ENCODE results near the gene FBN1.

Gene FBN1

DNA sequence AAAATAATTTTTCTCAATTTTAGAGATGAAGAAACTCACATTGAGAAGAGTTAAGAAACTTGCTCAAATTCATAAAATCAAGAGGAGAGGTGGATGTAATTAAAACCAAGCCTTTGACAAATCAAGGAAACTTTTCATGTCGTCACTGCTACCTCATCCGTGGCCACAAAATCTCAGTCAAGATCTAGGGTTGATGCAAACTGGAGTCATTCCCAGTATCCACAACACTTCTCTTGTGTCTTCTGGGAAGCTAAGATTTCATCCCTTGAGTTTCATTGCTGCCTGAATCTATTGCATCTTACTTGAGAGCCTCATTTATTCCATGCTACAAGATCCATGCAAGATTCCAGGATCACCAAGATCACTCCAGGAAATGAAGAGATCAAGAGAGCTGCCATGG, 5.4 kb upstream of the FBN1 start:
- no peak for DNase-seq

DNA sequence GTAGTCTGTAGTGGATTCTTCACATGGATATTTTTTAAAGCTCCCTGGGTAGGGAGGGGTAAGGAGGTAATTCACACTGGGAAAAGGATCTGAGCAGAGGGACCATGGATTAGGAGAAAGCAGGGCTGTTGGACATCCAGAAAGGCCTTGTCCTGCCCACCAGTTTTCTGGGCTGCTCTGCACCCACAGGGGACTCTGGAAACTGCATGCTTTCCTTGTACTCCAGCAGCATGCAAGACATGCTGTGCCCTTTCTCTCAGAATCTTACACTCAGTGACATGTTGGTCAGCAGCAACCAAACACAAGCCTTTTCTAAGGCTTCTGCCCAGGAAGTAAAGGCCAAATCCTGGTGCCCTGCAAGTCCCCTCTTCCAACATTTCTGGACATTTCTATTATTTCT, 2.5 kb upstream of the FBN1 start:
- peak; percentile 11 for DNase-seq

DNA sequence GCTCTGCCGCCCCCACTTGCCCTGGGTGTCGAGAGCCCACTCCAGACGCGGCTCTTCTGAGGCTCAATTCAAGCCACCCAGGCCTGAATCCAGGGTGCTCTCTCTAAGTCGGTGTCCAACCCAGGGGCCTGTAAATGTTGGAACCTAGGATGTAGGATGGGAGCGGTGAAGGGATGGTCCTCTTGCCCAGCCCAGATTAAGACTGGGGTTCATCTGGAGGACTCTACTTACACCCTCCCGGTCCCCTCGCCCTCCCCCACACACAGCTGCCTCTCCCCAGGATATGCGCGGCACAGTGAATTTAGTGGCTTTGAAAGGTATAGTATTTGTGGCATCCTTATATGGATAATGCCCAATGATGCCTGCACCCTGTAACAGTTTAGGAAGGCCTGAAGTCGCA, 822 bp upstream of the FBN1 start:
- DNase-seq: no peak

DNA sequence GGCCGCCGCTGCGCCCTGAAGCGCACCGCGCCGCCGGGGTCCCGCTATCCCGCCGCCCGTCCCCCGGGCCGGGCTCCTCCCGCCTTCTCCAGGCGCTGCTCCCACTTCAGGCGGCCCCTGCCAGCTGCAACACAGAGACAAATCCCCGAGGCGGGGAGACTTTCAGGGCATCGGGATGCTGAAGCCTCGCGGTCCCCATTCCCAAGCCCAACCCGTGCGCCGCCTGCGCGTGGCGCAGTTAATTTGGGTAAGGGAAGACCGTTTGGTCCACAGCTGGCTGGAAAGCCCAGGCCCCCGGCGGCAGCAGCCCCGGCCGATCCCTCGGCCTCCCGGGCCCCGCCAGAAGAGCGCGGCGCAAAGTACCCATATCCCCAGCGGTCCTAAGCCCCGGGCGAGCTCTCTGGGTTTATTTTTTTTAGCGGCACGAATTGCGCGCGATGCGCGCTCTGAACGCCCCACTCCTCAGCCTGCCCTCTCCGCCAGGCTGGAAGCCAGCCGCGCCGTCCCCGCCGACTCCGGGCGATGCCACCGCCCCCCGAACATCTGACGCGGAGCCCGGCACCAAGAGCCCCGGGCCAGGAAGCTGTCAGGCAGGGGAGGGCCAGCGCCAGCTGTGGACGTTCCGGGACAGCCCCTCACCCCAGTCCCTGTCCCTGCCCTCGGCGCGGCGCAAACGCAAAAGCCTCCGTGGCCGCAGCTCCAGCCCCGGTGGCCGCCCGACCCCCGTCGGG, 517 bp downstream of the FBN1 start:
- DNase-seq: peak; percentile 61

- DNase-seq: no peak
These were observed 1.1 kb downstream of the FBN1 start for GRCh38 chr15:48644467-48644826.

DNA sequence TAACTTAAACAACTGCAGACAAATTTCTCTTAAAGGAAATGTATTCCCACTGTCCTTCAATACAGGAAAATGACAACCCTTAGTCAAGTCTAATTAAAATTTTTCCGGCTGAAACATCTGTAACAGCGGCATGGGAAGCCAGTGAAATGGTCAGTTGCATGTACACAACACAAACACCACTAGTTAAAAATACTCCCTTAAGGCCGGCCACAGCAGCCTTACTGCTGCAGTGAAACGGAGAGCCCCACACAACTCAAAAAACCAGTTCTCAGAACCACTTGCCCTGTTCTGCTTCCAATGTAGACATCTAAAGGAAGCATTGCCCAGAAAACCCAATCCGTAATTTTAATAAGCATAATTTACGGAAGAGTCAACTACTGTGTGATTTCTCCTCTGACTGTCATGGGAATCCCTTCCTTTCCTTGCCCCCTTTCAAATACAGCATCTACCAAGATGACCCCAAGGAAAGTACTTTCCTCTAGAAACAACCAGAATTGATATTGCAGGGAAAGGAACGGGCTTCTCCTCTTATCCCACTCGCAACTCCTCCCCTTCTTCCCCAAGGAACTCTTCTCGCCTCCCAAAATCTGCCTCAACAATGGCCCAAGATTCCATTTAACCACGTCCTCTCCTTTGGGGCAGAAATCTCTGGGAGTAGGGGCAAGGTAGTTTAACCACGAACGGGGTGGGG, 1.6 kb downstream of the FBN1 start:
- DNase-seq: no peak

- no peak for DNase-seq
These were observed 2.3 kb downstream of the FBN1 start for GRCh38 chr15:48643206-48643605.

DNA sequence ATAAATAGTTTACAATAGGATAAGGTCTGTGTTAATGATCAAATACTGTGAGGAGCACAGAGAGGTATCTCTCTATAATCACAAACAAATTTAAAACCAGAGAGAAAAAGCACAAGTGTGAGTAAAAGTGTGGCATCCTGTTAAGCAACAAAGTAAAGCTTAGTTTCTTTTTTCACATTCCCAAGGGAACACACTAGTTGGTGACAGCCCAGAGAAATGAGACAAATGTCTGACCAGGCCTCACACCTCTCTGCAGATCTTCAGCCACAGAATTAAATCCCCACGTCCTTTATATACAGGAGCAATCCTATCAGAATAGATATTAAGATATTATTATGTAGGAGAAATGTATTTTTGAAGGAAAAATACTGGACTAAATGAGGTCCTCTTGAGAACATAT, 2.7 kb downstream of the FBN1 start:
- no peak for DNase-seq

DNA sequence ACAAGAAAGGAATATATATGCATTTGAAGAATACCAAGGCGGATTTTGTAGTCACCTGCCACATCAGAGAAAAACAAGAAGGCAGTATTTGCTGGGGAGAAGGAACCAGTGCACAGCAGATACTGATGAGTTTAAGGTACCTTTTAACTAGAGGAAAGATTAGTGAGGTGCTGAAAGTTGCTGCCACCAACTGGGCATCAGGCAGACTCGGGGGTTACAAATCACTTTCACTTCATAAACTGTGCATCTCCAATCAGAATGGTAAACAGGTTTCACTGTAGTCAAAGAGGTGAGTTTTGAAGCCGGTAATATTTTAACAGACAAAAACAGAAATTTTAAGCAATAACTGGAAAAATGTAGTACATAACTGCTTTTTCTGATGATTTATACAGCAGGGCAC, 4.1 kb downstream of the FBN1 start:
- peak; percentile 26 for DNase-seq

- no peak for DNase-seq
These were observed 6.5 kb downstream of the FBN1 start for GRCh38 chr15:48638963-48639362.

DNA sequence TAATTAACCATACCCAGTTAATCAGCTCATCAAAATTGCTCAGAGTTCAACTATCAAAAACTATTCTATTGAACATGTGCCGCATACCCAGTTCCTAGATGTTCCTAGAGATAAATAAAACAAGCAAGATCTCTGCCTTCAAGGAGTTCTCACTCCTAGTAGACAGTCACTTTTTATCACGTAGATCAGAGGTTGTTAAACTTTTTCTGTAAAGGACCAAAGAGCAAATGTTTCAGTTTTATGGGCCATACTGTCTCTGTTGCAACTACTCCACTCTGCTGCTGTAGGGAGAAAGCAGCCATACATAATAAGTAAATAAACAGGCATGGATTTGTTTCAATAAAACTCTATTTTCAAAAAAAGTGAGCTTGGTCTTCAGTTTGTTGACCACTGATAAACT, 7.9 kb downstream of the FBN1 start:
- no peak for DNase-seq

- no peak for DNase-seq
These were observed 9.0 kb downstream of the FBN1 start for GRCh38 chr15:48636511-48636910.

GRCh38 chr15:48634893-48635292, 10.6 kb downstream of the FBN1 start:
- no peak for DNase-seq

DNA sequence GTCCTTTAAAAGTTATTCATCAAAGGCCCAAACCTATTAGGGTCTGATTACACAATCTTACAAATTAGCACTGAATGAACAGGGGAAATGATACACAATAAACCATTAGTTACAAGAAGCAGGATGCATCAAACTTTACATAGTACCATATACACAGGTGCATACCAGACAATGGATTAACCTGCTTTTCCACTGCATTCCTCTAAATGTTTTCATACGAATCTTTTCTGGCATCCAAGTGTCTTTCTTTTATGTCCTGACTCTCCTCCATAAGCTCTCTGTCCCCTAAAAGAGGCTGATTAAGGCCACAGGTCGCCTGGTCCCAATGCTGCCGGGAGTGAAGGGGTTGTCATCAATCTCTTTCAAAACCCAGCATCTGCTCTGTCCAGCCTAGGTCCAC, 11.4 kb downstream of the FBN1 start:
- no peak for DNase-seq

DNA sequence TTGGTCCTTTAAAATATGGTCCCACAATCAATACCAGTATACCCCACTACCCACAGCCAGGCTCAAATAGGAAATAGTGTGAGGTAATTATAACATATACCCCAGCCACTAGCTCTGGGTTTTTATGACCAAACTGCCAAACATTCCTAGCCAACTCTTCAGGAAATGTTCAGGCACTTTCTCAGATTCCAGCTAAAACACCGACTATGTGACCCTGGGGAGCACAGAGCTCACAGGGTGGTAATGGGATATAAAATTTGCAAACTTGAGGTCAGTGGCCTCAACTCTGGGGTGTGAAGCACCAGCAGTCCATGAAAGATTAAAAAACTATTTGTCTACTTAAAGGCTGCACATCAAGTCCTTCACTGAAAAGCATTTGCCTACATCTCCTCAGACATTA, 12.9 kb downstream of the FBN1 start:
- no peak for DNase-seq

- peak; percentile 73 for DNase-seq
These were observed 14.2 kb downstream of the FBN1 start for GRCh38 chr15:48631176-48631770.

- DNase-seq: no peak
These were observed 15.3 kb downstream of the FBN1 start for GRCh38 chr15:48630245-48630644.

GRCh38 chr15:48628832-48629231, 16.7 kb downstream of the FBN1 start:
- no peak for DNase-seq

DNA sequence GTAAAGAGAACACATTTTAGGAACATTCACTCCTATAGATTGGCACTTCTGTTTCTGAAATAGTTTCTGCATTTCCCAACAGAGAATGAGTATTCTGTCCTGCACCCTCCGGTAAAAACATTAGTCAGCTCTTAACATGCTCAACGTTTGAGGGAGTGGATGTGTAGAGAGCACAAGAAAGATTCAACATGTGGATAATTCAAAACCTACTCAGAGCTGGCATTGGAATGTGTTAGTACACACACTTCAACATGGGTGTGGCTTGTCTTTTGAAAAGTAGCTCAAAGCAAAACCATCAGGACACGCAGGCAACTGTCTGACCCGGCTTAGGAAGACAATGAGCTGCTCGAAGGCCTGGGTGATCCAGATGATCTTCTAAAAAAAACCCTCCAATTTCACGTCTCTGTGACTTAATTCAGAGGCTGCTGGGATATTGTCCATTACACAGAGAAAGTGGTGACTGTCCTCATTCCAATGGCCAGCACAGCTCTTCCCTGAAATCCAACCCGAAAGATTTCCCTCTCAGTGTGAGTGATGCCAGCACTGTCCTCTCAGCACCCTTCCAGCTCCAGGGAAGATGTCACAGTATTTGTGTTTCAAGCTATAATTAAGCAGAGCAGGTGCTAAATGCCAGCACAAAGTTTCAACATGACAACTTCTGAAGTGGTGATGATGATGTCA, 18.1 kb downstream of the FBN1 start:
- DNase-seq: no peak

DNA sequence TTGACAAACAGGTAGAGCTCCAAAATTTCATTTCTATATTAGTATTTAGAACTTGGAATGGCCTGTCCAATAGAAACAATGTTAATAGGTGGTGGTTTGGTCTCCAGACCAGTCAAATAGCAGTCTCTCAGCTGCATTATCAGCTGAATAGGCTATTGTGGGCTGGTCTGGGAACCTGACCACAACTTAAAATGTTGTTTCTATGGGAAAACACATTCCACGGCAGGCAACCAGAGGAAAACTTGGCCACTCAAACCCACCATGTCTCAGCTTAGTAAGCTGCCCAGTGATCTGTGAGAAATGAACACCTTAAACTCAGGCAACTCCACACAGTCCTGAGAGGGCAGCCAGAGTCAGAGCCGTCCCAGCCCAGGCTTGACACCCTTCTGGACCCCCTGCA, 20.4 kb downstream of the FBN1 start:
- no peak for DNase-seq

DNA sequence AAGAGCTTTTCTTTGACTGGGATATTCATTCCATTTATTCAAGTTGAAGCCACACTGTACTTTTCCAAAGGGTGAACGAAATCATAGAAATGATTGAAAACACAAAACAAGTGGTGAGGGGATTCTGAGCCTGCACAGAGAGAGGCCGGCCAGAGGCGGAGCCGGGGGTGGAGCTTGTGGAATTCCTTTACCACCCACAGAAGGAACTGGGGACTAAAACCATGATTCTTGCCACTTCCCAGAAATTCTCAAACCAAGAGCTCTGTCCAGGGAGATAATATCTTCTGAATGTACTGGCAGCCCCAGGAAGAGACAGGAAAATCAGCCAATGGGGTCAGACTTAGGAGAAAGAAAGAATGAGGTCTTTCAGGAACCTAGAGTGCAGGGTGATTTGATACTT, 20.8 kb downstream of the FBN1 start:
- no peak for DNase-seq

DNA sequence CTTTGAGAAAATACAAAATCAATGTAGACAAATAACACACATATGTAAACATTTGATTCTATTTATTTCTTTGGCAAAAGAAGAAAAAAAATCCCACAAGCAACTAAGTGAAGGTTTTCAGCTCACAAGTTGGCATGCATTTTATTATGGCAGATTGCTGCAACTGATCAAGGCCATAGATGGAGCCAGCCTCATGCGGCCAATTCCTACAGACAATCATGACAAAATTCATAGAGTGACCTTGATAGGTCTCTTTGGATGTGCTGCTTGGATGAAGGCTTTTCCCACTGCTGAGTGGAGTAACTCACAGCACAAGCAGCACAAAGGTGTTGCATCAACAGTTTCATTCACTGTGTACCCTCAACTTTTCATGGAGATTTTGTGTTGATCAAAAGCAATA, 22.1 kb downstream of the FBN1 start:
- no peak for DNase-seq

DNA sequence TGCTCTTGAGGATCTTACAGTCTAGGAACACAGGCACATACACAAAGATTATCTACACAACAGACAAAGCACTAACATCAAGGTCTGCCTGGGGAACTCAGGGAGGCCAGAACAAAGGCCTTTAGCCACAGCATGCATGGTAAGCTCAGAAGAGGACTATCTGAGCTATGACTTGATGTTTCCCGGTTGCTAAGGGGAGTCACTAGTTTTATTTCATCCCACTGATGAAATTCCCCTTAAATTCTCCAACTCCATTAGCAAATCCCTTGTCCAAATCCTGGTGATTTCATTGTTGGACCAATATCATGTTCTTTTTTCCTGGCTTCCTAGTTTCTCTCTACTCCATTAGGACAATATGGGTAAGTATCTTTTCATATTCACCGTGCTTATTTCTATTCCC, 23.3 kb downstream of the FBN1 start:
- DNase-seq: no peak

- DNase-seq: no peak
These were observed 26.1 kb downstream of the FBN1 start for GRCh38 chr15:48619446-48619845.

All from NCI-H82 (cell line).